Measurements from ENCODE around the gene NDNF.

The NDNF gene

DNA sequence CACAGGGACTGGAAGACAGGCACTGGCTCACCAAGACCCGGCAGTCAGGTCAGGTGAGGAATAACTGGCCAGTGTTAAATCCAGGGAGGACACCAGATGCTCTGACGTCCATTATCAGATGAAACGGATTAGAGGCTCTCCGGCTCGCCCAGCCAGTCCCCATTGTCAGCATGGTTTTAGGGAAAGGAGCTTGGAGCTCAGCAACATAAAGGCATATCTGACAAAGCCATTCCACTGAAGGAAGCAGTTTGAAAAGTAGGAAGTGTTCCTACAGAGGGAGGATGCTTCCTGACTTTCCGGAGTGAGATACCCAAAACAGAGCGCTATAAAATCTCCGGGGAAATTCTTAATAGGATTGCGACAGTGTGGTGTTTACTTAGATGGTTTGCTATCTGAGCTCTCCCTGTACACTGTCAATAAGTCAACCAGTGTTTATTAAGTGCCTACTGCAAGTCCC lies 14.8 kb downstream of the NDNF start:
- Histone ChIP-seq H3K4me1 (ENCODE audit: insufficient read depth, low read length, poor library complexity, severe bottlenecking) (no peaks in the 10 kb centered on the region), H3K9me2 (replicated peaks; ENCODE audit: low read depth, low read length) (no peaks in the 10 kb centered on the region), H3F3A (ENCODE audit: low read depth) (no peaks in the 10 kb centered on the region), H3K4me2 (ENCODE audit: low read depth, low read length, poor library complexity, severe bottlenecking) (no peak overlapping the region), H3K9ac (ENCODE audit: low read depth, low read length, poor library complexity, severe bottlenecking) (no peak overlapping the region), H3K27me3 (ENCODE audit: insufficient read depth, low read length, poor library complexity, severe bottlenecking) (no peaks in the 10 kb centered on the region), H3K79me2 (ENCODE audit: insufficient read depth, low read length) (no peaks in the 10 kb centered on the region), H2AFZ (ENCODE audit: low read length) (no peak overlapping the region), H3K36me3 (ENCODE audit: insufficient read depth, low read length) (no peaks in the 10 kb centered on the region), H3K4me3 (ENCODE audit: low read length, poor library complexity, severe bottlenecking) (no peak overlapping the region), H3K9me3 (ENCODE audit: insufficient read depth, low read depth, low read length) (no peaks in the 10 kb centered on the region), H4K20me1 (ENCODE audit: insufficient read depth, low read length, poor library complexity, severe bottlenecking) (no peaks in the 10 kb centered on the region)
- TF ChIP-seq EZH2phosphoT487 (IDR thresholded peaks at IDR 0.05; ENCODE audit: borderline replicate concordance) (no peak), CTCF (conservative IDR thresholded peaks at IDR 0.05; ENCODE audit: low read length) (no peak)

DNA sequence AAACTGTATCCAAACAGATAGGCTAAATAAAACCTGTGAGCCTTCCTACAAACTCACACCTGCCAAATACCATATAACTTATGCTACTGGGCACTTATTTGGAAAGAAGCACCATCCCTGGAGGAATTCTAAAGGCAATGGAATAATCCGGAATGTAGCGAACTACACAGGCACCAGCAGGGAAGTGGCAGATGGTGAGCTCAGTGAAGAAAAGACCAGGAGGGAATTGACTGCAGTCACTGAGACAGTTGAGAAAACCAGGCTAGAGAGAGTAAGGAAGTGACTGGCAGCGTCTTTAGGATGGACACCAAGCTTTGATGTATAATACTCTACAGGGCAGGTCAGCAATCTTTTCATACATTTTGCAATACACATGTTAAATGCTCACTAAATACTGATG lies 16.3 kb downstream of the NDNF start:
- Histone ChIP-seq H3K4me3 (ENCODE audit: low read length, poor library complexity, severe bottlenecking) (no peak overlapping the region), H3K4me2 (ENCODE audit: low read depth, low read length, poor library complexity, severe bottlenecking) (no peak overlapping the region), H3K79me2 (ENCODE audit: insufficient read depth, low read length) (no peaks in the 10 kb centered on the region), H3K9ac (ENCODE audit: low read depth, low read length, poor library complexity, severe bottlenecking) (no peak overlapping the region), H3F3A (ENCODE audit: low read depth) (no peaks in the 10 kb centered on the region), H3K9me3 (ENCODE audit: insufficient read depth, low read depth, low read length) (no peaks in the 10 kb centered on the region), H3K9me2 (replicated peaks; ENCODE audit: low read depth, low read length) (no peaks in the 10 kb centered on the region), H3K27me3 (ENCODE audit: insufficient read depth, low read length, poor library complexity, severe bottlenecking) (no peaks in the 10 kb centered on the region), H3K36me3 (ENCODE audit: insufficient read depth, low read length) (no peaks in the 10 kb centered on the region), H4K20me1 (ENCODE audit: insufficient read depth, low read length, poor library complexity, severe bottlenecking) (no peaks in the 10 kb centered on the region), H2AFZ (ENCODE audit: low read length) (no peak overlapping the region), H3K4me1 (ENCODE audit: insufficient read depth, low read length, poor library complexity, severe bottlenecking) (no peaks in the 10 kb centered on the region)
- no peak for TF ChIP-seq EZH2phosphoT487 (IDR thresholded peaks at IDR 0.05; ENCODE audit: borderline replicate concordance)
- no peak for TF ChIP-seq CTCF (conservative IDR thresholded peaks at IDR 0.05; ENCODE audit: low read length)

- no peaks in the 10 kb centered on the region for H3K79me2 ChIP-seq (ENCODE audit: insufficient read depth, low read length)
- H3F3A ChIP-seq (ENCODE audit: low read depth) = no peaks in the 10 kb centered on the region
- no peak overlapping the region for H3K4me3 ChIP-seq (ENCODE audit: low read length, poor library complexity, severe bottlenecking)
- no peak for TF ChIP-seq EZH2phosphoT487 (IDR thresholded peaks at IDR 0.05; ENCODE audit: borderline replicate concordance)
- TF ChIP-seq CTCF (conservative IDR thresholded peaks at IDR 0.05; ENCODE audit: low read length) = no peak
- H4K20me1 ChIP-seq (ENCODE audit: insufficient read depth, low read length, poor library complexity, severe bottlenecking) = no peaks in the 10 kb centered on the region
- H3K27me3 ChIP-seq (ENCODE audit: insufficient read depth, low read length, poor library complexity, severe bottlenecking) = no peaks in the 10 kb centered on the region
- H3K9me2 ChIP-seq (replicated peaks; ENCODE audit: low read depth, low read length) = no peaks in the 10 kb centered on the region
- H3K36me3 ChIP-seq (ENCODE audit: insufficient read depth, low read length) = no peaks in the 10 kb centered on the region
- H3K4me2 ChIP-seq (ENCODE audit: low read depth, low read length, poor library complexity, severe bottlenecking) = no peak overlapping the region
- H2AFZ ChIP-seq (ENCODE audit: low read length) = no peak overlapping the region
- no peak overlapping the region for H3K9ac ChIP-seq (ENCODE audit: low read depth, low read length, poor library complexity, severe bottlenecking)
- H3K9me3 ChIP-seq (ENCODE audit: insufficient read depth, low read depth, low read length) = no peaks in the 10 kb centered on the region
- H3K4me1 ChIP-seq (ENCODE audit: insufficient read depth, low read length, poor library complexity, severe bottlenecking) = no peaks in the 10 kb centered on the region
These were observed 18.0 kb downstream of the NDNF start for GRCh38 chr4:121054373-121054772.

Measured in Loucy (cell line).